Measurements from ENCODE around the gene MCF2L2.

- no peak for TF ChIP-seq CTCF (IDR thresholded peaks at IDR 0.05)
- TF ChIP-seq ZFX (IDR thresholded peaks at IDR 0.05; ENCODE audit: borderline replicate concordance): no peak
Measured at GRCh38 chr3:183281126-183281797, 147.2 kb downstream of the MCF2L2 start.

Measured in 22Rv1 (cell line).